ENCODE results near the gene KCNC4.

The KCNC4 gene

GRCh38 chr1:110258734-110259133 is 48.6 kb downstream of the KCNC4 start:
- DNase-seq, result no peak

- DNase-seq, result no peak
Measured at GRCh38 chr1:110259770-110260169, 49.7 kb downstream of the KCNC4 start.

Measured in stimulated activated CD4-positive, alpha-beta T cell treated with anti-CD3 and anti-CD28 coated beads, Interleukin-15, amount 100 ng/mL, for 24 hours (primary cell).